LNCAP (cell line): ENCODE measurements around the gene MED17.

Source experiments
- TF ChIP-seq, protein P1 (sequence below): fragments of 450-650 bp; IDR thresholded peaks from 2 replicates; pipeline ENCODE4 v1.5.1; 2017; ENCODE audit warnings: mild to moderate bottlenecking

The MED17 gene

DNA sequence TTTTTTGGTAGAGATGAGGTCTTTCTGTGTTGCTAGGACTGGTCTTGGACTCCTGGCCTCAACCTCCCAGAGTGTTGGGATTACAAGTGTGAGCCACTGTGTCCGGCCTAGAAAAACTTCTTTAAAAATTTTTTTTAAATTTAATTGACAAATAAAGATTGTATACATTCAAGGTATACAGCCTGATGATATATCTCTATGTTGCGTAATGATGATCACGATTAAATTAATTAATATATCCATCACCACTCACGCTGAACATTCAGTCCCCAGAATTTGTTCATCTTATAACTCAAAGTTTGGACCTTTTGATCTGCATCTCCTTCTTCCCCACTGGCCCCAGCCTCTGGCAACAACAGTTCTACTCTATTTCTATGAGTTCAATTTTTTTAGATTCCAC is 39.1 kb downstream of the MED17 start:
- TF ChIP-seq, protein P1, sequence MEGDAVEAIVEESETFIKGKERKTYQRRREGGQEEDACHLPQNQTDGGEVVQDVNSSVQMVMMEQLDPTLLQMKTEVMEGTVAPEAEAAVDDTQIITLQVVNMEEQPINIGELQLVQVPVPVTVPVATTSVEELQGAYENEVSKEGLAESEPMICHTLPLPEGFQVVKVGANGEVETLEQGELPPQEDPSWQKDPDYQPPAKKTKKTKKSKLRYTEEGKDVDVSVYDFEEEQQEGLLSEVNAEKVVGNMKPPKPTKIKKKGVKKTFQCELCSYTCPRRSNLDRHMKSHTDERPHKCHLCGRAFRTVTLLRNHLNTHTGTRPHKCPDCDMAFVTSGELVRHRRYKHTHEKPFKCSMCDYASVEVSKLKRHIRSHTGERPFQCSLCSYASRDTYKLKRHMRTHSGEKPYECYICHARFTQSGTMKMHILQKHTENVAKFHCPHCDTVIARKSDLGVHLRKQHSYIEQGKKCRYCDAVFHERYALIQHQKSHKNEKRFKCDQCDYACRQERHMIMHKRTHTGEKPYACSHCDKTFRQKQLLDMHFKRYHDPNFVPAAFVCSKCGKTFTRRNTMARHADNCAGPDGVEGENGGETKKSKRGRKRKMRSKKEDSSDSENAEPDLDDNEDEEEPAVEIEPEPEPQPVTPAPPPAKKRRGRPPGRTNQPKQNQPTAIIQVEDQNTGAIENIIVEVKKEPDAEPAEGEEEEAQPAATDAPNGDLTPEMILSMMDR: no peak

DNA sequence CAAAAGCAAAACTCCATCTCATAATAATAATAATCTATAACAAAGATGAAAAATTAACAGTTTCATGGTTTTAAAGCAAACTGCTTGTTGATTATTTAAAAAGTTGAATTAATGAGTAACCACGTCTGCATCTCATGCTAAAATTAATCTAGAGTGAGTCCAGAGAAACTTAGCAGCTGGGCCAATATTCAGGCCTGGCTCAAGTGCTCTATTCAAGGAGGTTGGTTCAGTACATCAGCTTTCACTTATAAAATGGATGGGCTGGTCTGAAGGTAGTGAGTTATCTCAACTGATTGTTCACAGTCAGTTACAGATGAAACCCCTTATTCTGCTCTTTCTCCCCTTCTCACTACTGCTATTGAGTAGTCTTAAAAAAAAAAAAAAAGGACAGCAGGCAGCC is 43.3 kb downstream of the MED17 start:
- TF ChIP-seq, protein P1: no peak

- TF ChIP-seq, protein P1: no peak
These were observed 45.5 kb downstream of the MED17 start for GRCh38 chr11:93829598-93829997.

DNA sequence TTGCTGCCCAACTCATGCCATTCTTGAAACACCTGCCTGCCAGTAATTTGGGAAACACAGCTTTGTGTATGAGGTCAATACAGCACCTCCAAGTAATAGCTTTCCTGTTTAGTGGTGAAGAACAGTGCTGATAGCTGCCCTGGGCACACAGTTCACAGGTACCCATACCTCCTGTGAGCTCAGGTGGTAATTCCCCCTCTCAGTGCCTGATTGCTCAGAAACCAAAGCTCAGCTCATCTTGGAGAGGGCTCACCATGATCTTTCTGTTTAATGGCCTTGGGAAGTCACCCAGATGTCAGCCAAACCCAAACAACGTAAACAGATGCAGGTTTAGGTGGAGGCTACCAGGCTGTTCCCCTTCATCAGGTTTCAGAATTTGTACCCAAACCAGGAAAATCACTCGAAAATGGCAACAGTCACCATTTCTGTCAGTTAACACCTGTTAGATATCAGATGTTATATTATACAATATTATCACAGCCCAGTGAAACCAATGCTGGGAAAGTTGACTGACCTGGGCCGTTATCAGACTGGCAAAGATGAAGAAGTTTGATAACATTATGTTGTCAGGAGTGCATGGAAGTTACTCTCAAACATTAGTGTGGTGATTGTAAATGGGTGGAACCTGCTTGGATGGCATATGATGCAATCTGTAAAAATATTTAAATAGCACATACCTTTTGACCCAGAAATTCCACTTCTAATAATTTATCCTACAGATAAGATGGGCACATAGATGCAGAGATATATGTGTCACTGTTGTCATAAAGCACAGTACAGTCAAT is 47.5 kb downstream of the MED17 start:
- TF ChIP-seq, protein P1: no peak

DNA sequence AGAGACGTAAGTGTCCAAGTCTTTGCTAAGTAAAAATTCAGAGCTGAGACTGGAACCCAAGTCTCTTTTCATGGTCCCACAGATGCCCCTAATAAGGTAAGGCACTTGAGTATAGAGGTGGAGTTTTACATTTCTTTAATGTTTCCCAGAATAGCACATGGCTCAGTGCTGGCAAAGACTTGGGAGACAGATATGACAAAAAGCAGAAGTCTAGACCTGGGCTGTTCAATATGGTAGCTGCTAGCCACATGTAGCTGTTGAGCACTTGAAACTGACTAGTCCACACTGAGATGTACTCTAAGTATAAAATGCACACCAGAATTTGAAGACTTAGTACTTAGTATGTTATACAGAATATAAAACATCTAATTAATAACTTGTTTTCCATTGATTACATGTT is 48.7 kb downstream of the MED17 start:
- TF ChIP-seq, protein P1: no peak

GRCh38 chr11:93838967-93839366 is 54.9 kb downstream of the MED17 start:
- TF ChIP-seq, protein P1: no peak

DNA sequence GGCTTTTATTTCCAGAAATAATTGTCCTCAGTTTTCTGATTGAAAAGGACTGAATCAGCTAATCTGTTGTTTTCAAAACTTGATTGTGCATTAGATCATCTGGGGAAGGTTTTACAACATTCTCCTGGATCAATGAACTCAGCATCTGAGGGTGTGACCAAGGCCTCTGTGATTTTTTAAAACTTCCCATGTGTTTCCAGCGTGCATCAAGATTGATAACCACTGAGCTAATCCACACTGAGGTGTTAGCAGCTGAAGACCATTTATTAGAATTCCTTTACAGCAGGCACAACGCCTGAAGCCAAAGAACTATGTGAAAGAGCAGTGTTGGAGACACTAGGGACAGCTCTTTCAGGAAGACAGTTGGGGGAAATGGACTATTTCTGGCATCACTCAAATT is 56.1 kb downstream of the MED17 start:
- TF ChIP-seq, protein P1: no peak

DNA sequence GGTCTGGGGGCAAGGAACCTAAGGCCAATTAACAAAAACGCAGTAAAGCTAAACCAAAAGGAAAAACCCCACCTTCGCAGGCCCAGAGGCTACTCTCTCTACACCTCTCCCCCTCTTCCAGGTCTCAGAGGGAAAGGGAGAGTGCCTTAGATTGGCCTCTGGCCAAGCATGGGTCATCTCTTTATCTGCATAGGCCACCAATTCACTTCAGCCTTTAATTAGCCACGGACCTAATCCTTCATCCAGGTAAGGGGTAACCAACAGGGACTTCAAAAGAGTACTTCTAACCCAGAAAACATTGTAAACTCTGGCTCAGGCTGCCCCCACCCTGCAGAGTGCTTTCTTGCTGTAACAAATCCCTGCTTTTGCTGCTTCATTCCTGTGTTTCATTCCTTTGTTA is 56.9 kb downstream of the MED17 start:
- TF ChIP-seq, protein P1: no peak
